Astrocyte (in vitro differentiated cells and primary cell): ENCODE results near the gene ELF1.

ENCODE experiments used
- EZH2 ChIP-seq: IDR thresholded peaks from 2 replicates; pipeline ENCODE4 v1.6.1; 2012; ENCODE audit warnings: mild to moderate bottlenecking, low read length, inconsistent platforms; ENCODE audit not compliant: insufficient read depth
- TF ChIP-seq, protein P1 (sequence below): IDR thresholded peaks from 2 replicates; pipeline ENCODE4 v1.5.1; 2011; ENCODE audit warnings: low read depth, mild to moderate bottlenecking, inconsistent platforms, low read length, moderate library complexity; ENCODE audit not compliant: insufficient read depth

DNA sequence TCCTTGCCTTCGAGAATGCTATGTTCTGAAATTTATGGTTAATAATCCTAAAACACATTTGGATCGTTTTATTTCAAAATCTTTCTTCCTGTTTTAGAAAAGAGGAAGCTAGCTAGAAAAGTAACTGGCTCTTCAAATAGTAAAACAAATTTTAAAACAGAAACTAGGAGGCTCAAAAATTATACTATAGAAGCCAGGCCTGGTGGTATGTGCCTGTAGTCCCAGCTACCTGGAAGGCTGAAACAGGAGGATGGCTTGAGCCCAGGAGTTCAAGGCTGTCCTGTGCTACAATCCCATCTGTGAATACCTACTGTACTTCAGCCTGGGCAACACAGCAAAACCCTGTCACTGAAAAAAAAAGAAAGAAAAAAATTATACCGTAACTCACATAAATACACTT lies 57.9 kb downstream of the ELF1 start:
- TF ChIP-seq, protein P1, sequence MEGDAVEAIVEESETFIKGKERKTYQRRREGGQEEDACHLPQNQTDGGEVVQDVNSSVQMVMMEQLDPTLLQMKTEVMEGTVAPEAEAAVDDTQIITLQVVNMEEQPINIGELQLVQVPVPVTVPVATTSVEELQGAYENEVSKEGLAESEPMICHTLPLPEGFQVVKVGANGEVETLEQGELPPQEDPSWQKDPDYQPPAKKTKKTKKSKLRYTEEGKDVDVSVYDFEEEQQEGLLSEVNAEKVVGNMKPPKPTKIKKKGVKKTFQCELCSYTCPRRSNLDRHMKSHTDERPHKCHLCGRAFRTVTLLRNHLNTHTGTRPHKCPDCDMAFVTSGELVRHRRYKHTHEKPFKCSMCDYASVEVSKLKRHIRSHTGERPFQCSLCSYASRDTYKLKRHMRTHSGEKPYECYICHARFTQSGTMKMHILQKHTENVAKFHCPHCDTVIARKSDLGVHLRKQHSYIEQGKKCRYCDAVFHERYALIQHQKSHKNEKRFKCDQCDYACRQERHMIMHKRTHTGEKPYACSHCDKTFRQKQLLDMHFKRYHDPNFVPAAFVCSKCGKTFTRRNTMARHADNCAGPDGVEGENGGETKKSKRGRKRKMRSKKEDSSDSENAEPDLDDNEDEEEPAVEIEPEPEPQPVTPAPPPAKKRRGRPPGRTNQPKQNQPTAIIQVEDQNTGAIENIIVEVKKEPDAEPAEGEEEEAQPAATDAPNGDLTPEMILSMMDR, result no peak
- TF ChIP-seq EZH2, result no peak
